ENCODE measurements around the gene GIPC3. TPM values are rescaled to one million over a fixed set of nuclear protein-coding genes. Genes with fewer than 3 reads are reported as not detected.

The GIPC3 gene
- polyA plus RNA-seq, 2 of the 4 experiments (the other 2 are of a cell fraction), result 0.05 to 0.12 TPM

- TF ChIP-seq RARB (CRISPR knock-in tag; IDR thresholded peaks at IDR 0.05) (no peak), RAD21 (conservative IDR thresholded peaks at IDR 0.05 in 1 of 2, IDR thresholded peaks at IDR 0.05 in 1 of 2) (peak; percentile 54 to 65), MAFK (IDR thresholded peaks at IDR 0.05; ENCODE audit: partially characterized antibody) (peak; percentile 74), SMC3 (IDR thresholded peaks at IDR 0.05) (peak; percentile 74)
- TF ChIP-seq, protein P1, sequence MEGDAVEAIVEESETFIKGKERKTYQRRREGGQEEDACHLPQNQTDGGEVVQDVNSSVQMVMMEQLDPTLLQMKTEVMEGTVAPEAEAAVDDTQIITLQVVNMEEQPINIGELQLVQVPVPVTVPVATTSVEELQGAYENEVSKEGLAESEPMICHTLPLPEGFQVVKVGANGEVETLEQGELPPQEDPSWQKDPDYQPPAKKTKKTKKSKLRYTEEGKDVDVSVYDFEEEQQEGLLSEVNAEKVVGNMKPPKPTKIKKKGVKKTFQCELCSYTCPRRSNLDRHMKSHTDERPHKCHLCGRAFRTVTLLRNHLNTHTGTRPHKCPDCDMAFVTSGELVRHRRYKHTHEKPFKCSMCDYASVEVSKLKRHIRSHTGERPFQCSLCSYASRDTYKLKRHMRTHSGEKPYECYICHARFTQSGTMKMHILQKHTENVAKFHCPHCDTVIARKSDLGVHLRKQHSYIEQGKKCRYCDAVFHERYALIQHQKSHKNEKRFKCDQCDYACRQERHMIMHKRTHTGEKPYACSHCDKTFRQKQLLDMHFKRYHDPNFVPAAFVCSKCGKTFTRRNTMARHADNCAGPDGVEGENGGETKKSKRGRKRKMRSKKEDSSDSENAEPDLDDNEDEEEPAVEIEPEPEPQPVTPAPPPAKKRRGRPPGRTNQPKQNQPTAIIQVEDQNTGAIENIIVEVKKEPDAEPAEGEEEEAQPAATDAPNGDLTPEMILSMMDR (IDR thresholded peaks at IDR 0.05), result peak; percentile 67
- WGBS (ENCODE audit: missing lambda C conversion rate), result 84% methylated on average over 7 of the region's 31 CpGs
- ChIA-PET CTCF (interaction anchor here (0.8 to 2.5 kb wide), 11 partner anchors 9 to 131 kb away, joined by 3 to 16 read pairs (median 4); no protein-coding TSS in a partner anchor), POLR2A (no interaction called here)
- Histone ChIP-seq H3K27ac (no peak overlapping the region), H3K9me3 (no peaks in the 10 kb centered on the region), H3K4me1 (no peaks in the 10 kb centered on the region), H3K4me2 (no peak overlapping the region), H3K4me3 (no peak overlapping the region)
- ATAC-seq (peak; percentile 50 to 83; a peak in 4 of 6 replicates), FAIRE-seq (no peak), DNase-seq (ENCODE audit: low read depth in 1 of 2, low spot score in 1 of 2) (peak in 1 of 2 experiments; percentile 44)
These were observed 33.0 kb downstream of the GIPC3 start for GRCh38 chr19:3618144-3618810.

DNA sequence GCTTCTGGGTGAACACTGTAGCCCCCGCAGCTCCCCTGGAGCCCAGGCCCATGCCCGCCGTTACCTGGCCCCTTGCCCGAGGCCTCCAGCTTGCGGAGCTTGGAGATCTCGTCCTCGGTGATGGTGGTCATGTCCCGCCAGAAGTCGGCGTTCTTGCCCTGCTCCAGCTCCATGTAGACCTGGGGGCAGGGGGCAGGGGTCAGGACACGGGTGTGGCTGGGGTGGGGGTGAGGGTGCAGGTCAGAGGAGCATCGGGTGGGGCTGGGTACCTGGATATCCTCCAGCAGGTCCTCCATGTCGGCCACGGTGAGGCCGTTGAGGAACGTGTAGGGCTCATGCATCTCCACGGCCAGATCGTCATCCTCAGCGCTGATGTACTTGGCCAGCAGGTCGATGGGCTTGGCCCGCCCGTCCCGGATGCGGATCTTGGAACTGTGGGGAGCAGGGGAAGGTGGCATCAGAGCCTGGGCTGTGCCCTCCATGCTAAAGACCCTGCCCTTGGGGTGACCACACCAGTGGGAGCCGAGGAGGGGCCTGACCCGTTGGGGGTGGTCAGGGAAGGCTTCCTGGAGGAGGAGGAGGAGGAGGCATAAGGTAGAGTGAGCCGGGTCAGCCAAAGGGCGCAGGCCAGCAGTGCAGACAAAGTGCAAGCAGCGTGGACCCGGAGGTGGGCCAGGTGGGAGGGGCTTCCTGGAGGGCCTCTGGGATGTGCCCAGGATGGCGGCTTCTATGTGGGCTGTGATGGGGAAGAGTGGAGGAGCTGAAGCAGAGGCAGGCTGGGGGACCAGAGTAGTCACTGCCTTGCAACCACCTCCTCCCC is 33.7 kb downstream of the GIPC3 start:
- FAIRE-seq, result no peak
- TF ChIP-seq MAZ (IDR thresholded peaks at IDR 0.05; ENCODE audit: borderline replicate concordance, low read depth, low read length), result no peak
- TF ChIP-seq ZFP36 (IDR thresholded peaks at IDR 0.05; ENCODE audit: borderline replicate concordance, partially characterized antibody), result peak; percentile 72
- no peak for TF ChIP-seq FOXS1 (CRISPR knock-in tag; IDR thresholded peaks at IDR 0.05)
- Histone ChIP-seq H3K4me1 (no peaks in the 10 kb centered on the region), H3K27ac (no peak overlapping the region), H3K9me3 (no peaks in the 10 kb centered on the region), H3K4me3 (no peak overlapping the region), H3K4me2 (no peak overlapping the region)
- ChIA-PET CTCF (interaction anchor here (0.6 to 2.5 kb wide), 15 partner anchors 9 to 132 kb away, joined by 3 to 16 read pairs (median 4); no protein-coding TSS in a partner anchor), POLR2A (no interaction called here)
- DNase-seq (ENCODE audit: low read depth in 1 of 2, low spot score in 1 of 2), result no peak
- ATAC-seq, result peak in 1 of 2 experiments; percentile 15; a peak in 2 of 6 replicates
- WGBS (ENCODE audit: missing lambda C conversion rate), result 78% methylated on average over 12 of the region's 31 CpGs

- 85% methylated on average over 11 of the region's 17 CpGs for WGBS (ENCODE audit: missing lambda C conversion rate)
- Histone ChIP-seq H3K4me2 (no peak overlapping the region), H3K4me3 (no peak overlapping the region), H3K4me1 (no peaks in the 10 kb centered on the region), H3K9me3 (no peaks in the 10 kb centered on the region), H3K27ac (no peak overlapping the region)
- peak in 1 of 2 experiments; percentile 14; a peak in 2 of 6 replicates for ATAC-seq
- no peak for FAIRE-seq
- CTCF ChIA-PET, result interaction anchor here (0.6 to 2.5 kb wide), 10 partner anchors 8 to 75 kb away, joined by 3 to 16 read pairs (median 4); no protein-coding TSS in a partner anchor
- TF ChIP-seq CEBPB (IDR thresholded peaks at IDR 0.05) (no peak), MAZ (IDR thresholded peaks at IDR 0.05; ENCODE audit: borderline replicate concordance, low read depth, low read length) (no peak), MAX (IDR thresholded peaks at IDR 0.05) (no peak), HOXA7 (CRISPR knock-in tag; IDR thresholded peaks at IDR 0.05) (no peak), RARB (CRISPR knock-in tag; IDR thresholded peaks at IDR 0.05) (no peak), HMGXB4 (CRISPR knock-in tag; IDR thresholded peaks at IDR 0.05; ENCODE audit: borderline replicate concordance) (no peak), JUN (IDR thresholded peaks at IDR 0.05) (no peak), ESRRA (IDR thresholded peaks at IDR 0.05; ENCODE audit: borderline replicate concordance, low read length) (no peak), HEYL (CRISPR knock-in tag; IDR thresholded peaks at IDR 0.05) (no peak)
- TF ChIP-seq, protein P2, sequence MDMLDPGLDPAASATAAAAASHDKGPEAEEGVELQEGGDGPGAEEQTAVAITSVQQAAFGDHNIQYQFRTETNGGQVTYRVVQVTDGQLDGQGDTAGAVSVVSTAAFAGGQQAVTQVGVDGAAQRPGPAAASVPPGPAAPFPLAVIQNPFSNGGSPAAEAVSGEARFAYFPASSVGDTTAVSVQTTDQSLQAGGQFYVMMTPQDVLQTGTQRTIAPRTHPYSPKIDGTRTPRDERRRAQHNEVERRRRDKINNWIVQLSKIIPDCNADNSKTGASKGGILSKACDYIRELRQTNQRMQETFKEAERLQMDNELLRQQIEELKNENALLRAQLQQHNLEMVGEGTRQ (IDR thresholded peaks at IDR 0.05), result no peak
- POLR2A ChIA-PET, result no interaction called here
- no peak for DNase-seq (ENCODE audit: low read depth in 1 of 2, low spot score in 1 of 2)
These were observed 34.3 kb downstream of the GIPC3 start for GRCh38 chr19:3619631-3620012.
